Measurements from ENCODE around the gene ACAP3. TPM values are rescaled to one million over a fixed set of nuclear protein-coding genes. Genes with fewer than 3 reads are reported as not detected.

ACAP3 gene
- total and polyA plus RNA-seq, 8 donors, result 30.8 to 73.6 (median 44.2) TPM

GRCh38 chr1:1315435-1315954 is 7.8 kb upstream of the ACAP3 start:
- Histone ChIP-seq H3K36me3 (peaks cover 0 to 93% of the 10 kb centered on the region in 2 donors), H3K27me3 (no peaks in the 10 kb centered on the region), H3K4me3 (no peak overlapping the region), H3K27ac (no peak overlapping the region), H3K9me3 (no peaks in the 10 kb centered on the region), H3K4me1 (peaks cover 7 to 22% of the 10 kb centered on the region in 2 donors)
- TF ChIP-seq CTCF (IDR thresholded peaks at IDR 0.05), result no peak
- no peak for ATAC-seq
- no peak for DNase-seq
- intact Hi-C loops (cut with DNase I), result no loop called here

GRCh38 chr1:1314678-1315335 is 7.1 kb upstream of the ACAP3 start:
- Histone ChIP-seq H3K27ac (no peak overlapping the region), H3K4me1 (peaks cover 7 to 22% of the 10 kb centered on the region in 2 donors), H3K9me3 (no peaks in the 10 kb centered on the region), H3K27me3 (no peaks in the 10 kb centered on the region), H3K4me3 (no peak overlapping the region), H3K36me3 (peaks cover 0 to 93% of the 10 kb centered on the region in 2 donors)
- TF ChIP-seq CTCF (IDR thresholded peaks at IDR 0.05), result no peak
- DNase-seq, result no peak
- no peak for ATAC-seq
- intact Hi-C loops (cut with DNase I), result no loop called here

- DNase-seq (no peak), ATAC-seq (no peak)
- Histone ChIP-seq H3K27ac (no peak overlapping the region), H3K4me1 (peaks cover 7 to 27% of the 10 kb centered on the region in 2 donors), H3K27me3 (no peaks in the 10 kb centered on the region), H3K36me3 (peaks cover 0 to 90% of the 10 kb centered on the region in 2 donors), H3K4me3 (no peak overlapping the region), H3K9me3 (no peaks in the 10 kb centered on the region)
- TF ChIP-seq CTCF (IDR thresholded peaks at IDR 0.05), result no peak
- intact Hi-C loops (cut with DNase I), result no loop called here
Observed at GRCh38 chr1:1314237-1314586, 6.5 kb upstream of the ACAP3 start.

DNA sequence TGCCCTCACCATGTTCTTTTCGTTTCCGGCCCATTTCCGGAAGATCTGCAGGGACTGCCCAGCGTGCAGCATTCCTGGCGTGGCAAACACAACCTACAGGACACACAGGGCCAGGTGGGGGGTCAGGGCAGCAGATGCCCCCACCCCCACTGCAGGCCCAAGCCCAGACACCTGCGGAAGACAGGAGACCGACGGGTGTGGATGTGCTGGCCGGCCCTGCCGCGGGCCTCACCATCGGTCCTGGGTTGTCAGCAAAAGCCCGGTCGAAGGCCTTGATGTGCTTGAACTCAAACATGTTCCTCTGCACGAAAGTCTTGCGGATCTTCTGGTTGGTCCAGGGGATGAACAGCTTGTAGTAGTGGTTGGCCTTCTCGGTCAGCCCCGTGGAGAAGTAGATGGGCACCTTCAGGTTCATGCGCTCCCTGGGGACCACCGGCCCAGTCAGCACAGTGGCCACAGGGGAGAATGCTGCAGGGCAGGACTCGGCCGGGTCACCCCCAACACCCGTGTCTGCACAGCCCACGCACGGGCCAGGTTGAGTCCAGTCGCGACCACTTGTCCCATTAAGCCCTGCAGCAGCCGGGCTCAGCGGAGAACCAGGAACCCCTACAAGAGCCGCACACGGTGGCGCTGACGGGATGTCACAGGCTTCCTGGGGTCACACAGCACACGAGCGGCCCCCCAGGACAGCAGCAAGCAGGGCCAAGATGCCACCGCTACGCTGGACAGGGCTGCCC is 5.9 kb upstream of the ACAP3 start:
- H3K4me1 ChIP-seq, result peaks cover 3 to 27% of the 10 kb centered on the region in 2 donors
- intact Hi-C loops (cut with DNase I), result no loop called here
- no peak overlapping the region for H3K4me3 ChIP-seq
- peaks cover 0 to 85% of the 10 kb centered on the region in 2 donors for H3K36me3 ChIP-seq
- DNase-seq (no peak), ATAC-seq (no peak)
- no peak overlapping the region for H3K27ac ChIP-seq
- H3K27me3 ChIP-seq, result no peaks in the 10 kb centered on the region
- H3K9me3 ChIP-seq, result no peaks in the 10 kb centered on the region
- TF ChIP-seq CTCF (IDR thresholded peaks at IDR 0.05), result no peak

All from left lung (tissue), 10 donors.